HG03457 (cell line): ENCODE measurements around the gene NPM1.
"Not testable (repeated sequence)": the region's sequence is repeated elsewhere in the genome, so short reads cannot be mapped to it uniquely, and the experiment has no call there.

Experiments used
- ATAC-seq: cut with Tn5 transposase; IDR thresholded peaks from one replicate; pipeline ENCODE4 v1.9.1; 2021; ENCODE audit warnings: moderate number of reproducible peaks; ENCODE audit not compliant: unreplicated experiment

NPM1 gene

GRCh38 chr5:171410181-171410580, 22.5 kb downstream of the NPM1 start:
- no peak for ATAC-seq

- no peak for ATAC-seq
Measured at GRCh38 chr5:171412186-171412585, 24.5 kb downstream of the NPM1 start.

DNA sequence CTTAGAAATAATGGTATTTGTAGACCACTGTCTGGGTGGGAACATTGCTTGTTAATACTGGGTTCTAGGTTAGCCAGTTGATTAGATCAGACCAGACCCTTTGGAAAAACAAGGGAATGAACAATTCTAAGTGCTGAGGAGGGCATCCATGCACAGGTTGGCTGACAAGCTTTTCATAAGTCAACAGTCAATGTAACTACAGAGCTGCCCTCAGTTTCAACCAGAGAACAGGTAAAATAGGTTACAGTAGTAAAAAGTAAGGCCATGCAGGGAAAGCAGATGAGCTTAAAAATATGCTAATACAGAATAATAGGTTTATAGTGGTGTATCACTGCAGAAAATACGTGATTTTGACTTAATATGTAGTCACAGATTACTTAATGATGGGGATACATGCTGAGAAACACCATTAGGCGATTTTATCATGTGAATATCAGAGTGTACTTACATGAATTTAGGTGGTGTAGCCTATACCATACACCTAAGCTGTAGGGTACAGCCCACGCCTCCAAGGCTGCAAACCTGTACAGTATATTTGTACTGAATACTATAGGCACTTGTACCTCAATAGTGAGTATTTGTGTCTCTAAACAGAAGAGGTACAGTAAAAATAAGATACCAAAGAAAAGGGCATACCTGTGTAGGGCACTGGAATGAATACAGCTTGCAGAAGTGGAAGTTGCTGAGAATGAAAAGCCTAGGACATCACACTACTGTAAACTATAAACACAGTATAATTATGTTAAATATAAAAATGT, 25.7 kb downstream of the NPM1 start:
- ATAC-seq, result no peak

GRCh38 chr5:171413993-171414392, 26.3 kb downstream of the NPM1 start:
- not testable (repeated sequence) for ATAC-seq

- no peak for ATAC-seq
Measured at GRCh38 chr5:171415115-171415730, 27.6 kb downstream of the NPM1 start.

DNA sequence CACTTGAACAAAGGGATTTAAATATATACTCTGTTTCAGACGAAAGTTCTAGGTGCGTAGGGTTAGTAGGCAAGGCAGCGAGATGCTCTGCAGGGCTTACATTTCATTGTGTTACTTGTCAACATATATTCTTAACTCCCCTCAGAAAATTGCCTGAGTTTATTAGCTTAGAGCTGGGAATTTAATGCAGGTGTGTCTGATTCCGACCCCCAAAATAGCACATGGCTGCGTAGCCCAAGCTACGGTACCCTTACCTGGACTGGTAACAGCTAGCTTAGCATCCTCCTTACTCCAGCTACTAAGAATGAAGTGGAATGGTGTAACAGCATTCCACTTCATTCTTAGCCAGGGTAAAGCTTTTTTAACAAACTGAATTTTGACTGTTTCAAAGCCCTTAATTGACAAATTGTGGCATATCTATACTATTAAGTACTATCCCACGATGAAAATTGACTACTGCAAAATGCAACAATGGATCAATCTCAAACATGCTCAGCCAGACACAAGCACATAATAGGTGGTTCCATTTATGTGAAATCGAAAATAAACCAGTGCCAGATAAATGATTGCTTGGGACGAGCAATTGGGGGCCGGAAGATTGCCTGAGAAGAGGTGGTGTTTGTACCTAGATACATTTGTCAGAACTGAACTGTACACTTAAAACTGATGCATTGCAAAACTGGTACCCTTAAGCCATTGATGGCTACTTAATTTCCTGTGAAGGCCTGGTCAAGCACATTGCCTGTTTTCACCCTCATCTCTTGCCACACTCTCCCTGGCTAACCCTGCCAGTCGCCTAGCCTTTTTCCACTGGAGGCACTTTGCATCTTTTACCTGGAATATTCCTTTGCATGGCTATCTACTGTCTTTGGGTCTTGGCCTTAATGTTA, 28.8 kb downstream of the NPM1 start:
- ATAC-seq, result no peak

DNA sequence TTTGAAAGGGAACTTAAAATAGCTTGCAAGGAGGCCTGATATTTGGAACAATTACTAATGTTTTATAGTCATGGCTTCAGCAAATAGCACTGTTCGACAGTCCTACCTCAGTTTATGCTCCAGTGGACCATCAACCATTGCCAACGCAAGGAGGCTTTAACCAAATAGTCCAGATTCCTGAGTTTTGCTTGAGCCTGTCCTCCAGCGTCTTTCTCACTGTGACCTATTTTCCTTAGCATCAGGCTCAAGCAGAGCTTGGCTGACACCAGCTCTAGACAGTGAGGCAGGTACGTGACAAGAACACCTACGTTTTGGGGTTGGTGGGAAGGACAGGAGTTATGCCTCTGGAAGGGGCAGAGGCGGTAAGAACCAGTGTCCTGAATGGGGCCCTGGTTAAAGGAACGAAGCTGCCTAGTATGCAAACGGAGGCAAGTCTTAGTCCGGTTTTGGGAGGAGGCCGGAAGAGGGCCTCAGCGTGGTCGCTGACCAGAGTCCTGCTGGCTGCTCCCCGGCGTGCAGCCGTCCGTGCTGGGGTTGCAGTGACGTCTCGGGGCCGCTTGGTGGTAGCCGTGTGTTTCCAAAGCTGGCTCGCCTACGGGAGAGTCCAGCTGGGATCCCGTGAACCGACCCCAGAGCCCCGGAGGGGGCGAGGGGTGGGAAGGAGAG, 30.8 kb downstream of the NPM1 start:
- ATAC-seq, result peak; percentile 80

GRCh38 chr5:171418982-171419687, 31.5 kb downstream of the NPM1 start, which contains the start of gene FGF18:
Gene FGF18, plus strand, starts transcription at chr5:171419647. Its CDS starts 553 bp downstream, at chr5:171420200.
- no peak for ATAC-seq

GRCh38 chr5:171419688-171420430, 32.2 kb downstream of the NPM1 start:
- no peak for ATAC-seq

DNA sequence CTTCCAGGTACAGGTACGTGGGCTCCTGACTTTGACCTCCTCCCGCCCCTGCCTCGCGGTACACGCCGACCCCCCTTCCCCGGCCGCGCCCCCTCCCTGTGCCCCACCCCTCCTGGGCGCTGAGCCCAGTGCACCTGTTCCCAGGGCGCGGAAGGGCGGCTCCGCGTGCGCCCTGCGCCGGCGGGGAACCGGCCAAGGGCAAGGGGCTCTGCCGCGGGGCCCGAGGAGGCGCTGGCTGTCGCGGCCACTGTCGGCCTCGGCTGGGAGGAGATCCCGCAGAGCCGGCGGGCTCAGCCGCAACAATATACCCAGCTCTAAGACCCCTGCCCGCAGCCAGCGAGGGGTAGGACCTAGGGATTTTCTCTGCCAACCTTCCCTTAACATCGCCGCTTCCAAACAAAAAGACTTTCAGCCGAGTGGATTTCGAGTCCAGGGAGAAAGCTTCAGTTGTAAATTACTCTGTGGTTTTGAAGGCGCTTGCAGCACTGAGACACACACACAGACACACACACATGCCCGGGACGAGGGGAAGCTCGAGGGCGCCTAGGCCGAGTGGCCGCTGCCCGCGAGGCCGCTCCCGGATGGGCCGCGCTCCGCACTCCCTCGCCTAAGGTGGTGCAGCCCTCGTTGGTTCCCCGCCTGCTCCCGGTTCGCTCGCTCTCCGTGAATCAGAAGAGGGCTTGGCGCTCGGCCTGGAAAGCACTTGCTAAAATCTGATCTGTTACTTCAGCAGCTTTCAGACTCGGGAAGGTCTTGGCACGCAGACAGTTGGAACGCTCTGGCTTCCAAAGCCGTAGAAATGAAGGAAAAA, 33.0 kb downstream of the NPM1 start:
- no peak for ATAC-seq

- no peak for ATAC-seq
Measured at GRCh38 chr5:171421331-171422262, 33.9 kb downstream of the NPM1 start.

- ATAC-seq, result no peak
Measured at GRCh38 chr5:171422495-171422894, 34.8 kb downstream of the NPM1 start.

DNA sequence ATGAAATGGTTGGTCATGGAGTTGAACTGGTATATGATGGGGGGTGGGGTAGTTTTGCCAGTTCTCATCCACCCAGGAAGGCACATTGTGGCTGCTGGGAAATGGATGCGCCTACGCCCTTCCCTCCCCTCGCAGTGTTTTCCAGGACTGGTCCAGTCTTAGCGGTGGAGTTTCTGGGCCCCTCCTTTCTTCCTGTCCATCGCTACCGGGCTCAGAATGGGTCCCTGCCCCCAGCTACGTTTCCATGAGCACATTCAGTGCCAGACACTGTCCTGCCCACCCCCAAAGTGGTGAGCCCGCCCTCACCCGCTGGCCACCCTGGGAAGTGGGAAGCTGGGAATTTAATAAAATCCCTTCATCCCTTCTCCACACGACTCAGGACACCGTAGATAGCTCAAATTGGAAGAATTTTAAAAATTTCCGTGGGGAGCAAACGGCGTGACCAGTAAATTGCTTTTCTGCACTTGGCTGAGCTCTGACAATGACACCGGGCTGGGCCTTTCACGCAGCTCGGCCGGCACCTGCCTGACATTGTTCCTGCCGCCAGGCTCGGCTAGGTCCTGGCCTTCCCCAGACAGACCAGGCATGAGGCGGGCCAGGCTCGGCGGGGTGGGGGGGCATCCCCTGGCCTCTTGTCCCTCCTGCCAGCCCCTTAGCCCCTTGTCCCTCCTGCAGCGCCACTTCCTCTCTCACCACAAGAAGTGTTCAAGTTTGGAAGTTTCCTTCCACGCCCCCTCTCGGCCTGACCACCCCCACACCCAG, 35.4 kb downstream of the NPM1 start:
- no peak for ATAC-seq

GRCh38 chr5:171424726-171425125, 37.1 kb downstream of the NPM1 start:
- no peak for ATAC-seq

GRCh38 chr5:171425596-171426244, 38.1 kb downstream of the NPM1 start:
- no peak for ATAC-seq

DNA sequence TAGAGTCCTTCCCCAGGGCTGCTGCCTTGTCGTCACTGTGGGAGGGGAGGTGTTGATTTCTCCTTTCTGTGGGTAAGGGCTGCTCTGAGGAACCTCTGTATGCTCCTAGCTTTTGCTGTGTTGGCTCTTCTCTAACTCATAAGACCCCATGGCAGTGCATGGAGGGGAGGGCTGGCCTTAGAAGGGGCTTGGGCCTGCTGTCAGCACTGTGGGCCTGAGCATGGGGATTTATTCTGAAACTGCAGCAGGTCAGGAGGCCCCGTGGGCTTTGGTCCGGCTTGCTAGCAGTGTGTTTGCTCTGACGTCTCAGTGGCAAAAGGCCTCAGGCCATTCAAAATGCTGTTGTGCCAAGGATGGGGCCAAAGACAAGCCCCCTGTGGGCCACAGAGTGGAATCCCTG, 38.6 kb downstream of the NPM1 start:
- ATAC-seq, result no peak

DNA sequence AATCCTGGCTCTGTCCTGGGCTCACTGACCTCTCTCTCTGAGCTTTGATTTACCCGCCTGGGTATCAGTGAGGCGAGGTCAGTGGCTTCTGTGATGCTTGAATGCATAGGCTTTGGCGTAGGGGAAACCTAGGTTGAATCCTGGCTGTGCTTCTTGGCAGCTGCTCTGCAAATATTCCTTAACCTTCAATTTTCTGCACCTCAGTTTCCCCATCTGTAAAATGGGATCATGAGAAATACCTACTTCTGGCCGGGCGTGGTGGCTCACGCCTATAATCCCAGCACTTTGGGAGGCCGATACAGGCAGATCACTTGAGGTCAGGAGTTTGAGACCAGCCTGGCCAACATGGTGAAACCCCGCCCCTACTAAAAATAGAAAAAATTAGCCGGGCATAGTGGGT, 39.0 kb downstream of the NPM1 start:
- ATAC-seq, result no peak
